Stimulated activated CD8-positive, alpha-beta memory T cell treated with anti-CD3 and anti-CD28 coated beads, Interleukin-7, amount 100 ng/mL, for 48 hours (primary cell): Measurements from ENCODE around the gene FGF14.
"Not testable (repeated sequence)": the region's sequence is repeated elsewhere in the genome, so short reads cannot be mapped to it uniquely, and the experiment has no call there.

Experiments used
- DNase-seq, 2 donors: peaks; one replicate each; pipeline ENCODE4 v3.0.0-alpha.2; 2020; ENCODE audit warnings: low read depth in 1 of 2; ENCODE audit errors: extremely low read depth in 1 of 2

Gene FGF14

DNA sequence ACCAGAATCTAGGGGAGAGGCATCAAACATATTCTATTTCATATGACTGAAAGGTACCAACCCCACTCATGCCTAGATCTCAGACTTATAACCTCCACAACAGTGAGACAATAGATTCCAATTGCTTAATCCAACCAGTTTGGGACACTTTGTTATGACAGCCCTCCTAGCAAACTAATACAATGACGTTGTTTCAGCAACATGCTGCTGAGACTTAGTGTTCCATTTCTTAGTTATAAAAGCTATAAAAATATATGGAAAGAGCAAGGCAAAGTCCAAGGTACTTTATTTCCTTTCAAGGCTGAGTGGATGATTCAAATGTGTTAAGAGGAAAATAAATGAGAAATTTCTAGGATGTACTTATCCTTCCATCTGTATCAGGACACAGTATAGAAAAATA, 352.0 kb downstream of the FGF14 start:
- no peak for DNase-seq

- DNase-seq, result no peak
Measured at GRCh38 chr13:102045731-102046130, 356.1 kb downstream of the FGF14 start.

DNA sequence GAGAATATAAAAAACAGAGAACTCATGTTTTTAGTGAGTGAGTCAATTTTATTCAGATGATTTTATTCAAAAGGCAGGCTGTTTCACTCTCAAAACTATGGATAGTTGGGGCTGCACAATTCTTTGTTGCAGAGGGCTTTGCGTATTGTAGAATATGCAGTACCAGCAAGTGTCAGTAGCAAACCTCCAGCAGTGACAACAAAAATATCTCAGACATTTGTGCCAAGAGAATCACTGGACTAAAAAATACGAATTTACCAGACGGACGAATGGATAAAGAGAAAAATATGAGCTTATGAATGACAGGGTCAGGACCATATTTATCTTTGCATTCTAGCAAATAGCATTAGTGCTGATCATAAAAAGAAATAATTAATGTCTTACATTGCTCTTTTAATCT, 359.1 kb downstream of the FGF14 start:
- no peak for DNase-seq

DNA sequence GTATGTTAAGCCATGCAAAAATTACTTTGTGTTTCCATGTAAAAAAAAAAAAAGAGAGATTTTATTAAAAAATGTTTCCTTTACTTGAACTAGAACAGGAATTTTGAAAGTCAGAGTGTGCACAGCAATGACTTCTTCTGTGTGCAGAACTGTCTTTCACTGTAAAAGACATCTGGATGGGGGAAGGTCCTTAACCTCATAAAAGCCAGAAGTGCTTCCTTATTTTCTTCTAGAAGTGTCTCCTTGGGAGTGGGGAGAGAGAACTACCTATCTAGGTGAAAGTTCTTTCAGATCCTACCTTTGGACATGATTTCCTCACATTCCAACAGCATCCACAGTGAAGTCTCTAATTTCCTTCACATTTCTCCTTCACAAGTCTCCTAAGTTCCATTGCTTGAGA, 360.3 kb downstream of the FGF14 start:
- no peak for DNase-seq

DNA sequence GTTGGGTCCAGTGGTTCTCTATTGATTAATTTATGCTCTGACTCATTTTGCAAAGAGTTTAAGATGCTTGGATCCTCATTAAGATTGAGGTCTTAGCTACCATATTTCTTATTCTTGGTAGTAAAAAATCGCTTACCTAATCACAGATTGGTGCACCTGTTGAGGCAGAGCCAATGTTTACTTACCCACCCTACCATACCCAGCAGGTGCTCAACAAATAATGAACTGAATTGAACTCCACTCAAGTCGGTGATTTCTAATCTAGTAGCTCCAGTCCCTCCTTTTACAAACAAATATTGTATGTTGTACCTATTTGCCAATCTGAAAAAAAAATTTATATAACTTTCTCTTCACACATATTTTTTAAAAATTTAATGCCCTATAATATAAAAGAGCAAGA, 361.0 kb downstream of the FGF14 start:
- no peak for DNase-seq

DNA sequence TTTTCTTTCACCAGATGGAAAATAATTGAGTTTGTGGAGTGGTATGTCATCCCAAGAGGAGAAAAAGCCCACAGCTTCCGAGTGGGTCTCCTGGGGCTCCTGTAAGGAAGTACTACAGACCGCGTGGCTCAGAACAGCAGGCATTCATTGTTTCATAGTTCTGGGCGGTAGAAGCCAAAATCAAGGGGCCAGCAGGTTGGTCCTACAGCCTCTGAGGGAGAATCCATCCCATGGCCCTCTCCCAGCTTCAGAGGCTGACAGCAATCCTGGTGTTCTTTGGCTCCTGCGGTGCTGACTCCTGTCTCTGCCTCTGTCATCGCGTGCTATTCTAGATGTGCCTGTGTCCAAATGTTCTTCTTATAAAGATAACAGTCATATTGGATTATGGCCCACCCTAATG, 362.6 kb downstream of the FGF14 start:
- no peak for DNase-seq

DNA sequence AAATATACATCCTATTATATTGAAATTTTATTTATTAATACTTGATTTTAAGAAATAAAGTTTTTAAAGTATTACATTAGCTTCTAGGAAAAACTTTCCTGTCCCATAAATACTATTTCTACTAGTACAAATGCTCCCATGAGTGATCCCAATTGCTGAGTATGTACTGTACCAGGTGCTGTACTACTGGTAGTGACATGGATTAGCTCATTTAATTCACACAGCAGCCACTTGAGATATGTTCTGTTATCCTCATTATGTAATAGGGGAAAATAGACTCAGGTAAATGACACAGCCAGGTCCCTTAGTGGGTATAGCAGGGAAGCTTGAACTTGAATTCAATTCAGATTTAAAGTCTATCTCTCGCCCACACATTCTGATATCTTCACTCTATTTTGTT, 363.1 kb downstream of the FGF14 start:
- no peak for DNase-seq

- DNase-seq, result no peak
Measured at GRCh38 chr13:102035969-102036368, 365.9 kb downstream of the FGF14 start.

DNA sequence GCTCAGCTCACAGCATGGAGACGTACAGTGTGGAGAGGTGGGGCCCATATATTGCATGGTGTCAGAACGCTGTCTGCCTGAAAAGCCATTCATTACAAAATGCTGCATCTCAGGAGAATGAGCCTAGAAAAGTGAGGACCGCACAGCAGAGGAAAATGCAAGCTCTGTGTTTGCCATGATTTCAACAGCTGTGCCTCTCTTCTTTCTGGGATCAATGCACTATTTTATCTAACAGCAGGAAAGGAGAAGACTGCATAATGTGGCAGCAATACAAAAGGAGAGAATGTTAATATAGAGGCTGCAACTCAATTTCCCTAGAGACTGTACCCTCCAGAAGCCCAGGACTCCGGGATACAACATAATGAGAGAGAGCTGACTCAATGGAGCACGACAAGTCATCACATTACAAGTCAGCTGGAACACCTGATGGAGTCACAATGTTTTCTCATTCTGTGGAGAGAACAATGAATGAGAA, 368.0 kb downstream of the FGF14 start:
- no peak for DNase-seq

GRCh38 chr13:102033386-102033785, 368.5 kb downstream of the FGF14 start:
- no peak for DNase-seq

DNA sequence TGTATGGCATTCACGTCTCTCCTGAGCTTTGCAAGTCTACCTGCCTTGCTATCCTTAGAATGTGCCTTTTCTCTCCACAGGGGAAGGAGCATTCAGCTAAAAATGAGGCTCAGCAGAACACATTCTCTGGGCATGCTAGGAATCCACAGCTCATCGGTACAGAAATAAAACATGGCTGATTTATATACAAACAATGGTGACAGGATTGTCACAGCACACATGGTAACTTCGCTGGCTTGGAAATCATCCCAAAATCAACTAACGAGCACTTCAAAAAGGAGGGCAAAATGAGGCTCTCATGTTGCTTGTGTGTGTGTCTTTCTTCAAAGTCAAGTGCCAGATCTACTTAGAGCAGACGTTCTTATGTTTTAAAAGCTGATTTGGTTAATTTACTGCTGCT, 373.0 kb downstream of the FGF14 start:
- DNase-seq, result no peak

DNA sequence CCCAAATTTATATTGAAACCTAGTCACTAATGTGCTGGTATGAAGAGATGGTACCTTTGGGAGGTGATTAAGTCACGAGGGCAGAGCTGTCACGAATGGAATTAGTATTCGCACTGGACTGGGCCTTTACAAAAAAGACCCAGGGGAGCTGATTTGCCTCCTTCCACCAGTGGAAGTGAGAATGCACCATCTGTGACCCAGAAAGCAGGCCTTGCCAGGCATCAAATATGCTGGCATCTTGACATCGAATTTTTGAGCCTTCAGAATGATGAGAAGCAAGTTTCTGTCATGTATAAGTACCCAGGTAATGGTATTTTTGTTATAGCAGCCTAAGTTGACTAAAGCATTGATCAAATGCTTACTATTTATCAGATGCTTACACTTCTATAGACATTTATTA, 373.6 kb downstream of the FGF14 start:
- no peak for DNase-seq

DNA sequence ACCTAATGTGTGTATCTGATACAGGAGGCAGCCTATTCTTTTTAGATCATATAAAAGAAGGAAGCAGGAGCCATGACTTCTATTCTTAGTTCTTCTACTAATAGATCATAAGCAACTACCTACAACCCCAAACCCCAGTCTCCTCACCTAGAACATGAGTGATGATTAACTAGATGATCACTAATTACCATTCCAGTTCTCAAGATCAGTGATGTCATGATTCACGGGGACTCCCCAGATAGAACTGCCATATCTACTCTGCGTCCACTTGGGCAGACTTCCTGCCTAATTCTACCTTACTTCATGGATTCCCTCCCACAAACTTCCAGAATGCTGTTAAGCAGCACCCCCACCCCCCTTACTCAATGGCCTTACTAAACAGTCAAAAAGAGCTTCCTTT, 380.1 kb downstream of the FGF14 start:
- DNase-seq, result no peak

GRCh38 chr13:102020611-102021216, 381.1 kb downstream of the FGF14 start:
- no peak for DNase-seq

GRCh38 chr13:102018716-102019115, 383.1 kb downstream of the FGF14 start:
- DNase-seq, result no peak

- no peak for DNase-seq
Measured at GRCh38 chr13:102017248-102017647, 384.6 kb downstream of the FGF14 start.

DNA sequence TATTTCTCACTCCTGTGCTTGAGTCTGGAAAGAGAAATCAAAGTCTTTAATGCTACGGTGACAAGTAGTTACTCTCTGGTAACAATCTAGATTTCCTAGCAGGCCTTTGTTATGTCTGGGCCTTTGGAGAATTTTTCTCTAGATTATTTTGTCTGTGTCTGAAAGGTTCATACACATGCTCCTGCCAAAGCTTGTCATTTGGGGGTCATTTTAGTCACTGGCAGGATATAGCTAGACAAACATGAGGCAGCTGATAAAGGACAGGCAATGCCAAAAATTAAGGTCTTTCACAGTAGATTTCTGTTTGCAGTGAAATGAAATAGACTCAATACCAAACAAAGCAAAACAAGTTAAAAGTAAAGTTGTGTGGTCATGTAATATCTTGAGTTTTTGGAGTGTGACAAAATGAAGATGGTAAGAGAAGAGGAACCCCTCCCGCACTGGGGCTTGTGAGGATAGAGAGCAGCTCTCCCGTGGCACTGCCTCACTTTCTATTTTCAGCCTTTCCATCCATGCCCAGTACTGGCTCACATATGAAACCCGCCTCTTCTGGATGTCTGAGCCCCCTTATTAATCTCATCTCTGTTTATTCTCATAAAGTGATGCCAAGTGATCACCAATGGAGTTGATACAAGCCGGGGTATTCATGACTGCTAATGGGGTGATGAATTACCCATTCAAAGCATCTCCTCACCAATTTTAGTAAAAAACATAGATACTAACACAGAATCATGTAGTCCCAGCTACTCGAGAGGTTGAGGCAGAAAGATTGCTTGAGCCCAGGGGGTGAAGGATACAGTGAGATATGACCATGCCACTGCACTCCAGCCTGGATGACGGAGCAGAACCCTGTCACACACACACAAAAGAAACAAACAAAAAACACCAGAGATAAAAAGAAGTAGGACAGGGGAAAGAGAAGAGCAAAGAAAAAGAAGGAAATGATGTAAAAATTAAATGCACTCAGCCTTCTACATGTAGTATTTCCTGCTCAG, 389.3 kb downstream of the FGF14 start:
- no peak for DNase-seq

DNA sequence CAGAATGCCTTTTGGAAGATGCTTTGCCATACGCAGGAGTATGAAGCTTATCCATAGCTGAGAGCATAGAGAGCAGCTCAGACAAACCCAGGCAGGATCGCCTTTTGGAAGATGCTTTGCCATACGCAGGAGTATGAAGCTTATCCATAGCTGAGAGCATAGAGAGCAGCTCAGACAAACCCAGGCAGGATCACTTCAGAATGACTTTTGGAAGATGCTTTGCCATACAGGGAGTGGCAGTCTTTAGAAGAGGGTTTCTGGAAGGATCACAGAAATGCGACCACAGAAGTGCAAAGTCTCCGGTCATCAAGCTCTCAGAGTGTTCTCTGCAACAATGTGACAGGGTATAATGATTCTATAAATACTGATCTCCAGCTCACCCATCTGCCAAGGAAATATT, 390.4 kb downstream of the FGF14 start:
- not testable (repeated sequence) for DNase-seq

GRCh38 chr13:102003848-102004570, 397.8 kb downstream of the FGF14 start:
- no peak for DNase-seq

- DNase-seq, result no peak
Measured at GRCh38 chr13:102002287-102002686, 399.6 kb downstream of the FGF14 start.

- no peak for DNase-seq
Measured at GRCh38 chr13:102000764-102001163, 401.1 kb downstream of the FGF14 start.
